Activated T-cell treated with anti-CD3 and anti-CD28 coated beads for 1 hour (primary cell): Measurements from ENCODE around the gene RRAGD.

Experiments
- DNase-seq: peaks from one replicate; pipeline ENCODE4 v3.0.0-alpha.2; 2020; ENCODE audit warnings: low read depth

Gene RRAGD

DNA sequence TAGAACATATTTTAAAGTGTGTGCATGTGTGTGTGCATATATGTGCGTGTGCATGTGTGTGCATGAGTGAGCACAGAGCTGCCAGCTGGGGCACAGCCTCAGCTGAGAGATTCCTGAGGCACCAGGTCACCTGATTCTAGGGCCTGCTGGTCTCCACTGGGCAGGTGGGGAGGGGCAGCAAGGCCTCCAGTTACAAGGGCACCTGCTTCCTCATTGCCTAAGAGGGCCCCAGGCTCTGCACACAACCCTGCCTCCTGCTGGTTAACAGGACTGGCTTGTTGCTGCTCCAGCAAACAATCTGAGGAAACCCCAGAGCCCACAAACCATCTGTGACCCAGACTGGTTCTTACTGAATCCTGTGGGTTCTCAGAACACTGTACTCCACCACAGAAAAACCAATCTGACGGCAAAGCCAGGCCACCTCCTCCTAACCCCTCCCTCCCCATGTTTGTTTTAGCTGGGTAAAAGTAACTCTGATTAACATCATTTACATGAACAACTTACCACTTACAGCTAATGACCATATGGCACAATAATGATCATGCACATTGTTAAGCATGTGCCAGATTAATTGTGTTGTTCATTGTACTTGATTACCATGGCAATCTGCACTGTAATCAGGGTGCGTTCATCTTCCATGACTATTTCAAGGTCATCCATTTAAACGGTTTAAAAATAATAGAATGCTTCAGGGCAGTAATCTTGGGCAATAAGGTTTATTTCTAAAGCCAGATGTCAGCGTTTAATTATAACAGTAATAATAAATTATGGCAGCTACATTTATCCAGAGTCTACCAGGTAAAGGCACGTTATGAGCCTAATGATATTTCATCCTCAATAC is 36.4 kb downstream of the RRAGD start:
- no peak for DNase-seq

DNA sequence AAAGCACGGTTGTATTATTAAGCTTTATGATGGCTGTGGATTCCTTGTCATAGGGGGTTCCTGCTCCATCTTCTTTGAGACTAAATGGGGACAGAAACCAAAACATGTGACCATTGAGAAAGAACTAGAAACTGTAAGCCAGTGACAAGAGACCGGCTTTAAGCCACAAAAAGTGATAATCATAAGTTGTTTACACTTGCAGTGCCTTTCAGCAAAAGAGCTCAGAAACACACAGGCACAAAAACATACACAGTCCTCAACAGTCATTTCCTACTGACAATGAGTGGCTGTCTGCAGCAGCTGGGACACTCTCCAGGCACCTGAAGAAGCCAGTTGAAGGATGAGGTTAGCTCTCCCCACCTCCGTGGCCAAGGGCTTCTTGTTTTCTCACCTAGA is 39.6 kb downstream of the RRAGD start:
- no peak for DNase-seq

DNA sequence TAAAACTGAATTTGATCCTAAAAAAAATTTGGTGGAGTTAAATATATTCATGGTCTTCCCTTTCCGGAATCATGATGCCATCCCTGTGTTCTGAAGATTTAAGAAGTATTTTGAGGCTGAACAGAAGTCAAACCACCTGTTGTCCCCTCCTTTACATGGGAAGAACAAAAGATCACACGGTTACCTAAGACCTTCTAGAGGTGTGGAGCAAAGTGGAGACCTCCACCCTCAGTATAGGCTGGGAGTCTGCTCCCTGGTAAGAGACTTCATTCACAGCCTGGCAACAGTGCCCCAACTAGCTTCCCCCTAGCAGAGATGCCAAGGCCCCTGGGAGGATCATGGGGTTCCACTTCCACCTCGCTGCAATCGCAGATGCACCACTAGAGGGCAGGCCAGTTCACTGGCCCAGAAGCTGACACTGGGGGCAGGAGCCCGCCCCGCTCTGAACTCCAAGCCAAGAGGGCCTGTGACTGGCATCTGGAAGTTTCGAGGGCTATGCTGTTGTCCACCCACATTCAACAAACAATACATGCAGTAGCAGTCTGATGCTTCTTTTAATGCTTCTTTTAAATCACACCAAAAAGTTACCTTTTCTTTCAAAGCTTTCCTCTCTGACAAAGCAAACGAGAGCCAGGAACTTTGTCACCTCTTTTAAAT is 40.1 kb downstream of the RRAGD start:
- DNase-seq: peak; percentile 73

- DNase-seq: no peak
These were observed 43.1 kb downstream of the RRAGD start for GRCh38 chr6:89368999-89369398.

GRCh38 chr6:89368107-89368506 is 44.0 kb downstream of the RRAGD start:
- DNase-seq: peak; percentile 49

- no peak for DNase-seq
These were observed 47.5 kb downstream of the RRAGD start for GRCh38 chr6:89364586-89364985.

DNA sequence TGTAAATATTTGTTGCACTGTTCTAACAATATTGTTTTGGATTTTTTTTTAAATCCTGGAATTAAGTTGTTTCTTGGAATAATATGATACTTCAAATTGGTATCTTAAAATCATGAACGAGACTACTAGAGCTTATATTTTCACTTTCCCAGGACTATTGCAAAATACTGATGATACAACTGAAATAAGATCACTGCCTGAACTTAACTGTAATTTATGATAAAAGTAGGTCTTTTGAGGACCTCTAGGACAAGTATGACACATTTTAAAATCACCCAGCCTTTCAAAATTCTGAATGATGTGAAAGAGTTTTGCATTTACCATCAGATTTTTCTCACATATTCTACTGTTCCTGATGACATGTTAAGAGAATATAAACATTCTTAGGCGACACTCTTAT is 50.9 kb downstream of the RRAGD start:
- DNase-seq: no peak

- no peak for DNase-seq
These were observed 51.6 kb downstream of the RRAGD start for GRCh38 chr6:89360415-89360999.

- DNase-seq: no peak
These were observed 52.5 kb downstream of the RRAGD start for GRCh38 chr6:89359561-89359960.

DNA sequence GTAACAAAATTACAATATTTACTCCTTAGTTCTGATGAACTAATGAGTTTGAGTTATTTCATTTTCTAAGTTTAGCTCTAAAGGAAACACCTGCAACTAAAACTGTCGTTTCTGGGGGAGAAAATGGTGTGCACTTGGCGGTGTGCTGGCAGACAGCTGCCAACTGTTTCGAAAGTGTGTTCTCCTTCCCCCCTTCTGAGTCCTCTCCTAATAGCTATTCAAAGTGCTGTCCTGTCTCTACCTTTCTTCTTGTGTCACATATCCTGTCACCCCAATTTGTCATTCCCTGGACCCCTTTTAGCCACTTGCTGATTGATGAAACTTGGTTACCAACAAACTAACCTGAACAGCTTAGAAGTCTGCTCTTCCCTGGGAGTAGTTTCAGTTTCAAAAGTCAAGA is 54.7 kb downstream of the RRAGD start:
- no peak for DNase-seq

DNA sequence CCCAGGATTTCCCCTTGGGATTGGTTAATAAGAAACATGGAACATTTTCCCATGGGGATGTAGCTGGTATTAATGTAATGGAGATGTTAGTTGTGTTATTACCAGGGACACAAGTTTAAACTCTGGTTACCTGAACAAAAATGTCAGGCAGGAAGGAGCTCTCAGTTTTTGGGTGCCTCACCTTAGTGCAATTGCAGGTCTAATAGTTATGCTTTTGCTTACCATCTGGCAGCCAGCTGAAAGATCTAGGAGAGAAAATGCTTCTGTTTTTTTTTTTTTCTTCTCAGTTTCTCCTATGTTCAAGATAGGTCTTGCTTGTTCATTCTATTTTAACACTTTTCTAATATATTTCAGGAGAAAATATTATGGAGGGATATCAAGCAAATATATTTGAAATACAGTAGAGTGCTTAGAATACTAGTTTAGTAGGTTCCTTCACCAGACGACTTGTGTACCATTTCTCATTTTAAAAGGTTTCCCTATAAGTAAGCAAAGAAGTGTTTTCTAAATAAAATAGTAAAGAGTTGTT is 55.4 kb downstream of the RRAGD start:
- DNase-seq: no peak

GRCh38 chr6:89355511-89356194 is 56.4 kb downstream of the RRAGD start:
- DNase-seq: no peak

DNA sequence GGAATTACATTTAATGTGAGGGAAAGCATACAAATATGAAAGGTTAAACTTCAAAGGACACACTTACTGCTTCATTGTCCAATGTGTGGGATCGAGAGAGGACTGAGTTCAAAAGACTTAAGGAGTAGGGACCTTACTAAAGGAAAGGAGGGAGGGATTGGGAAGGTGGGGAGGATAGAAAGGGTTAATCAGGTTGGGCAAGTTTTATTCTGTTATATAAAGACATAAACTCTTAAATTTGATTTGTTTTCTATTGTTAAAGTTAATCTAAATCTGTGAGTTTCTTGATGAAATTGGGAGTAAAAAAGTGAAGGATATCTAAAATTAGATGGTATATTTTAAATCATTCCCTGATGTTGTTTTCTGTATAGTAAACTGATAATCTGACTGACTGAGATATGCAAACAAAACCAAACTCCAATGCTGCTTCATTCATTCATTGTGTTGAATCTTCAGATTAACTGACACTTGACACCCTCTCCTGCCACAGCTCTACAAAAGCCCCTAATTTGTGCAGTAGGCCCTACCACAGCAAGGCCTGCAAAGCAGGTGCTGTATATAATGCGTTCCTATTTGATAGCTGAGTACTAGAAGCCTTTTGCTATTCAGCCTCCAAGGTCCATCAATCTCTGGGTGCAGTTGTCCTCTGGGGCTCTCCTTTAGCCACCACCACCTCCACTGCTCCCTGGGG is 58.2 kb downstream of the RRAGD start:
- DNase-seq: no peak

DNA sequence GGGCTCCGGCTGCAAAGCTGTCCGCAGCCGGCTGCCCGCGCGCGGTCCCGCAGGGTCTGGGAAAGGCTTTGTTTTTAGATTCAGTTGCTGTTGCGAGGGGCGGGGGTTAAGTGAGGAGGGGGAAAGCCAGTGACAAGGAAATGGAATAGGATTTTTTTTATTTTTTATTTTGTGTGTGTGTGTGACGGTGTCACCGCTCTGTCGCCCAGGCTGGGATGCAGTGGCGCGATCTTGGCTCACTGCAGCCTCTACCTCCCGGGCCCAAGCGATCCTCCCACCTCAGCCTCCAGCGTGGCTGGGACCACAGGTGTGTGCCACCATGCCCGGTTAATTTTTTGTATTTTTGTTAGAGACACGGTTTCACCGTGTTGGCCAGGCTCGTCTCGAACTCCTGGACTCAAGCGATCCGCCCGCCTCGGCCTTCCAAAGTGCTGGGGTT is 58.9 kb downstream of the RRAGD start:
- no peak for DNase-seq

DNA sequence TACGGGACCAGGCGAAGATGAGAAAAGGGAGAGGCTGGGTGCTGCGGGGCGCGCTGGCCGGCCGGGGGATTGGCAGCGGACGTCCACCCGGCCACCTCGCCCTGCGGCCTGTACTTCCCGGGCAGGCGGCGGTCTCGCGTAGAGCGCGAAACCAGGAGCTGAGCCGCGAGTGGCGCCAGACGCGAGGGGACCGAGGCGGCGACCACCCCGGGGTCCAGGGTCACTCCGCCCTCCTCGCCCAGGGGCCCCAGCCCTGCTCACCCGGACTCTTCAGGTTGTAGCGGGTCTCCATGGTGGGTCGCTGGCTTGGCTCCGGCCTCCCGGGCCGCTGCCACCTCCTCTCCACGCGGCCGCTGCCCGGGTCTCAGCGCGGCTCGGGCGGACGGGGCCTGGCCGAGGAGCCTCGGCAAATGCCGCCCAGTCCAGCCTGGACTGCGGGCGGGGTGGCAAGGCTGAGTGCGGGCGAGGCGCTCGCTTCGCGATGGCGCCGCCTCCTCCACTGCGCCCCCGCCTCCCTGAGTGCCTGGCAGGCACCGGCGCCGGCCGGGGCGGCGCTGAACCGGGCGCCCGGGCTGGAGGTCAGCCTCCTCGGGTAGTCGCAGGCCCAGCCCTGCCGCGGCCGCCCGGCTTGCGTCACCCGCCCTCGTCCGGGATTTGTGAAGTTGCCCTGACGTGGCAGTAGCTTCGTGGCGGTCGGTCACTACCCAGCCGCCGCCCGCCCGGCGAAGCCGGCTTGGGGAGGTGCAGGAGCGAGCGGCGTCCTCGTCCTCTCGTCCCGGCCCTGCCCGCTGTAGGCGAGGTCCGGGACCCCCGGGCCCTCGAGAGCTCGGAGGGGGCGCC is 59.6 kb downstream of the RRAGD start, which contains the start of gene UBE2J1:
Gene UBE2J1 (minus strand): TSS at position 445 of the 840 bp plus-strand sequence. CDS start 153 bp downstream, at position 292.
- DNase-seq: peak; percentile 57

- DNase-seq: no peak
These were observed 60.3 kb downstream of the RRAGD start for GRCh38 chr6:89351671-89352277.

GRCh38 chr6:89350281-89350966 is 61.6 kb downstream of the RRAGD start:
- no peak for DNase-seq

GRCh38 chr6:89348372-89348771 is 63.7 kb downstream of the RRAGD start:
- no peak for DNase-seq

- no peak for DNase-seq
These were observed 64.2 kb downstream of the RRAGD start for GRCh38 chr6:89347825-89348224.

GRCh38 chr6:89346433-89346832 is 65.6 kb downstream of the RRAGD start:
- no peak for DNase-seq
